Esophagus (tissue), 2 donors: ENCODE data around the gene UTRN. TPM values are rescaled to one million over a fixed set of nuclear protein-coding genes. Genes with fewer than 3 reads are reported as not detected.

ENCODE experiments used
- H3K27ac ChIP-seq, 2 donors: one replicate each; pipeline ENCODE4 v1.5.1; 2013; ENCODE audit warnings: low read depth in 2 of 2, mild to moderate bottlenecking in 2 of 2, inconsistent platforms in 1 of 2, low read length in 1 of 2, moderate library complexity in 1 of 2
- H3K27me3 ChIP-seq, 2 donors: one replicate each; pipeline ENCODE4 v1.6.1; 2013; ENCODE audit warnings: low read length in 2 of 2, control low read depth in 1 of 2, mild to moderate bottlenecking in 1 of 2; ENCODE audit not compliant: insufficient read depth in 2 of 2, control insufficient read depth in 1 of 2
- H3K36me3 ChIP-seq, 2 donors: one replicate each; pipeline ENCODE4 v1.6.1; 2013; ENCODE audit warnings: low read length in 1 of 2; ENCODE audit not compliant: control insufficient read depth in 2 of 2, insufficient read depth in 2 of 2
- H3K4me1 ChIP-seq, 2 donors: one replicate each; pipeline ENCODE4 v1.6.1; 2013; ENCODE audit warnings: low read length in 1 of 2; ENCODE audit not compliant: control insufficient read depth in 2 of 2, insufficient read depth in 2 of 2
- H3K4me3 ChIP-seq, 2 donors: one replicate each; pipeline ENCODE4 v1.5.1; 2013; ENCODE audit warnings: low read length in 2 of 2, mild to moderate bottlenecking in 2 of 2, low read depth in 1 of 2, moderate library complexity in 1 of 2
- H3K9me3 ChIP-seq, 2 donors: one replicate each; pipeline ENCODE4 v1.6.1; 2013; ENCODE audit warnings: mild to moderate bottlenecking in 2 of 2, low read depth in 1 of 2, low read length in 1 of 2, moderate library complexity in 1 of 2; ENCODE audit not compliant: control insufficient read depth in 2 of 2, insufficient read depth in 1 of 2
- WGBS, 2 donors: extraction: QIAGEN DNeasy Blood & Tissue Kit; methylation state at CpG; one replicate each; pipeline ENCODE4 v1.1.7; 2013; 5-methylcytosine and 5-hydroxymethylcytosine counted together
- polyA plus RNA-seq, 2 donors: library from polyadenylated mRNA; stranded (reverse); fragments of 200-250 nt; gene quantifications; one replicate each; pipeline ENCODE4 v1.2.3, GENCODE V29; 2013
- donor health status: healthy with polysubstance abuse.
- donor health status: Bipolar disorder and iron deficiency.

UTRN gene
- polyA plus RNA-seq = 1 to 10 TPM; 9.3 to 9.8 TPM

GRCh38 chr6:144284783-144285547, at the start of gene UTRN:
TSS of gene UTRN (plus strand) at chr6:144285335. CDS start at chr6:144291829, 6,494 bp downstream.
- H3K36me3 ChIP-seq = no peaks in the 10 kb centered on the region
- no peaks in the 10 kb centered on the region for H3K9me3 ChIP-seq
- 0% methylated on average over 68 to 84 of the region's 84 CpGs for WGBS, 2 donors
- peak within 1 kb of the TSS; percentile 73 to 83 for H3K4me3 ChIP-seq
- H3K27me3 ChIP-seq = no peaks in the 10 kb centered on the region
- H3K27ac ChIP-seq = peak within 1 kb of the TSS; percentile 83 to 88
- no peaks in the 10 kb centered on the region for H3K4me1 ChIP-seq

GRCh38 chr6:144244688-144245087, 40.4 kb upstream of the UTRN start:
- Histone ChIP-seq H3K27me3 (peaks cover 0 to 2% of the 10 kb centered on the region in 2 donors), H3K36me3 (no peaks in the 10 kb centered on the region)
- WGBS, 2 donors = 97 to 99% methylated on average over 4 of the region's 4 CpGs

GRCh38 chr6:144246988-144247387, 38.1 kb upstream of the UTRN start:
- 87% methylated on average over 5 of the region's 5 CpGs for WGBS, 2 donors
- H3K27ac ChIP-seq = no peak overlapping the region

More at GRCh38 chr6:144244688-144245087, 40.4 kb upstream of the UTRN start:
- Histone ChIP-seq H3K4me1 (no peaks in the 10 kb centered on the region), H3K9me3 (no peaks in the 10 kb centered on the region), H3K27ac (no peak overlapping the region), H3K4me3 (no peak overlapping the region)

GRCh38 chr6:144248003-144248402, 37.1 kb upstream of the UTRN start:
- Histone ChIP-seq H3K9me3 (no peaks in the 10 kb centered on the region), H3K4me3 (no peak overlapping the region), H3K27ac (no peak overlapping the region), H3K4me1 (no peaks in the 10 kb centered on the region), H3K36me3 (no peaks in the 10 kb centered on the region), H3K27me3 (peaks cover 0 to 3% of the 10 kb centered on the region in 2 donors)
- WGBS, 2 donors = 60% methylated on average over 2 of the region's 2 CpGs

More at GRCh38 chr6:144246988-144247387, 38.1 kb upstream of the UTRN start:
- Histone ChIP-seq H3K4me1 (no peaks in the 10 kb centered on the region), H3K27me3 (peaks cover 0 to 3% of the 10 kb centered on the region in 2 donors), H3K9me3 (no peaks in the 10 kb centered on the region), H3K4me3 (no peak overlapping the region), H3K36me3 (no peaks in the 10 kb centered on the region)

GRCh38 chr6:144248476-144249301, 36.4 kb upstream of the UTRN start:
- Histone ChIP-seq H3K4me3 (no peak overlapping the region), H3K36me3 (no peaks in the 10 kb centered on the region), H3K4me1 (no peaks in the 10 kb centered on the region), H3K27ac (no peak overlapping the region), H3K9me3 (no peaks in the 10 kb centered on the region), H3K27me3 (peaks cover 0 to 3% of the 10 kb centered on the region in 2 donors)
- 67 to 71% methylated on average over 3 of the region's 3 CpGs for WGBS, 2 donors

GRCh38 chr6:144250276-144250675, 34.9 kb upstream of the UTRN start:
- Histone ChIP-seq H3K9me3 (no peaks in the 10 kb centered on the region), H3K27ac (no peak overlapping the region), H3K36me3 (no peaks in the 10 kb centered on the region), H3K4me3 (no peak overlapping the region), H3K4me1 (no peaks in the 10 kb centered on the region), H3K27me3 (peaks cover 0 to 3% of the 10 kb centered on the region in 2 donors)
- 70 to 80% methylated on average over 3 of the region's 3 CpGs for WGBS, 2 donors

- Histone ChIP-seq H3K36me3 (no peaks in the 10 kb centered on the region), H3K27me3 (peaks cover 0 to 3% of the 10 kb centered on the region in 2 donors), H3K27ac (no peak overlapping the region), H3K4me1 (no peaks in the 10 kb centered on the region), H3K4me3 (no peak overlapping the region), H3K9me3 (no peaks in the 10 kb centered on the region)
These were observed 32.9 kb upstream of the UTRN start for GRCh38 chr6:144252259-144252658.

- 18 to 45% methylated on average over 2 of the region's 2 CpGs for WGBS, 2 donors
- Histone ChIP-seq H3K36me3 (no peaks in the 10 kb centered on the region), H3K27me3 (no peaks in the 10 kb centered on the region), H3K4me3 (no peak overlapping the region), H3K27ac (no peak overlapping the region), H3K4me1 (no peaks in the 10 kb centered on the region), H3K9me3 (no peaks in the 10 kb centered on the region)
These were observed 25.1 kb upstream of the UTRN start for GRCh38 chr6:144259986-144260385.

GRCh38 chr6:144262470-144263369, 22.4 kb upstream of the UTRN start:
- Histone ChIP-seq H3K4me1 (peaks cover 0 to 2% of the 10 kb centered on the region in 2 donors), H3K9me3 (no peaks in the 10 kb centered on the region), H3K36me3 (no peaks in the 10 kb centered on the region), H3K27ac (no peak overlapping the region), H3K4me3 (no peak overlapping the region), H3K27me3 (no peaks in the 10 kb centered on the region)
- WGBS, 2 donors = 92 to 94% methylated on average over 10 of the region's 10 CpGs
